Stimulated activated CD4-positive, alpha-beta T cell treated with anti-CD3 and anti-CD28 coated beads, TNF-alpha, amount 100 ng/mL, for 1 hour (primary cell): ENCODE measurements around the gene WFDC12.
A peak's percentile ranks its signal among the peaks of the same experiment; 100 is the strongest.
"Not testable (repeated sequence)": the region's sequence is repeated elsewhere in the genome, so short reads cannot be mapped to it uniquely, and the experiment has no call there.

ENCODE experiments used
- DNase-seq, 3 donors: peaks; one replicate each; pipeline ENCODE4 v3.0.0-alpha.2; 2020; ENCODE audit warnings: low read depth in 3 of 3, low spot score in 1 of 3

WFDC12 gene

DNA sequence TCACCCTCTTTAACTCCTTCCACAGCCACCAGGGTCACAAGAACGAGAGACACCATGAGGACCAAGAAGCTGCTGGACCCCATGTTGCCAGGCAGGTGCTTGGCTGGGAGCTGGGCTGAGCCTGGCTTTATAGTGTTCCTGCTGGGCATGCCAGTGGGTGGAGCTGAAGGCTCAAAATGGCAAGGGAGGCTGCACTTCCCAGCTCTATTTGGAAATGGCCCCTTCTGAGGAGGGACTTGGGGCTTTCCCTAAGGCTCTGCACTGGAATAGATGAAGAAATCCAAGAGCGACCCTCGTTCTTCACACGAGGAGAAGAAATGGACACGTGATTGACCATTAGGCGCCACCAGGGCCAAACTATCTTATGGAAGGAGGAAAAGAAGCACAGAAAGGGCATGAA lies at the start of gene WFDC12:
TSS of gene WFDC12 (minus strand) at position 101 of the 400 bp plus-strand sequence. CDS start at position 83, 18 bp downstream.
- DNase-seq: no peak

DNA sequence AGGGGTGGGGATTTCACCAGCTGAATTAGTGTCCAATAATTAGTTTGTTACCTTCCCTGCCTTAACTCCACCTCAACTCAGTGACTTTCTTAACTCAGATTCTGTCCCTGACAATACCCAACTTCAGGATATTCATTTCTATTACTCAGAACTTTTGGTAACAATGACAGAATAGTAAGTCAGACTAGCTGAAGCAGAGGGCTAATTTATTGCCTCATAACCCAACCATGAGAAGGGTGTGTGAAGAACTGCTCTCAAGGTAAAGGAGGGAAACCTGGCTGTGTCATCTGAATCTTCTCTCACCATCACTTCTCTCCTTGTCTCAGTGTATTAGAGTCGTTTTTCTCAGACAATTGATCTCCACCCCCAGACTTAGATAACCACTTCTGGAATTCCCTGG lies 49.3 kb upstream of the WFDC12 start:
- no peak for DNase-seq

- no peak for DNase-seq
Observed at GRCh38 chr20:45164906-45165305, 40.6 kb upstream of the WFDC12 start.

- DNase-seq: no peak
Observed at GRCh38 chr20:45163083-45163803, 39.0 kb upstream of the WFDC12 start.

- no peak for DNase-seq
Observed at GRCh38 chr20:45157962-45158361, 33.7 kb upstream of the WFDC12 start.

GRCh38 chr20:45156713-45157112 lies 32.4 kb upstream of the WFDC12 start:
- no peak for DNase-seq

GRCh38 chr20:45154794-45155193 lies 30.5 kb upstream of the WFDC12 start:
- DNase-seq: not testable (repeated sequence)

DNA sequence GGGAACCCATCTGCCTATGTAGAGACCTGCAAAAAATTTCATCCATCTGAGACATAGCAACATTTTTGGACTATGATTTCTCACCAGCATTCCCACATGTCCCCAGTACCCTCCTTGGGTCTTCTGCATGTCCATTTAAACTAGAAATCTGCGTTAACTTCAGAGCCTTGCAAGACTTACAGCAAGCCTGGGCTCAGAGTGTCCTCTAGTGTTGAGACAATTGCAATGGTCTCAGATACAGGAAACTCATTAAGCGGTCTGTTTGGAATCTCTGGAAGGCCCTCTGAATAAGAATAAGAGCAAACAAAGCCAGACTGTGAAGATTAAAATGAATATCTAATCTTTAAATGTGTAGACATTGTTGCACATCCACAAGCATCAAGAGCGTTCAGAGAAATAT lies 29.9 kb upstream of the WFDC12 start:
- DNase-seq: no peak

DNA sequence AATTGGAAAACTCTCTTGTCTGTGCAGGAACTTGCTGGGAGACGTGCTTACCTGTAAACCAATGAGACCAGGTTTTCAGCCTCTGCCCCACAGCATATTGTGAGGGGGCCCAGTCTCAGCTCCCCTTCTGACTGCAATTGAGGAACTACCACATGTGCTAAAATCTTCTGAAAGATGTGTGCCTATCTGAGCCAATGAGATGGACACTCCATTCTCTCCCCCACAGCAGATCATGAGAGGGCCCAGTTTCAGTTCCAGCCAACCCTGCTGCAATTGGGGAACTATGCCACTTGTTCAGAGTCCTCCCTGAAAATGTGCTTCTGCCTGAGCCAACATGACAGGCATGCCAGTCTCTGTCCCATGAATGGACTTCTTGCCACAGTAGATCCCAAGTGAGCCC lies 29.5 kb upstream of the WFDC12 start:
- no peak for DNase-seq

GRCh38 chr20:45153147-45153546 lies 28.9 kb upstream of the WFDC12 start:
- DNase-seq: no peak

GRCh38 chr20:45152405-45152804 lies 28.1 kb upstream of the WFDC12 start:
- DNase-seq: no peak

GRCh38 chr20:45149062-45149461 lies 24.8 kb upstream of the WFDC12 start:
- DNase-seq: no peak

- DNase-seq: no peak
Observed at GRCh38 chr20:45140836-45141235, 16.6 kb upstream of the WFDC12 start.

GRCh38 chr20:45139733-45140375 lies 15.6 kb upstream of the WFDC12 start:
- DNase-seq: not testable (repeated sequence)

- DNase-seq: peak in 1 of 3 donors; percentile 31
Observed at GRCh38 chr20:45138561-45139300, 14.5 kb upstream of the WFDC12 start.

- no peak for DNase-seq
Observed at GRCh38 chr20:45136911-45137310, 12.6 kb upstream of the WFDC12 start.

DNA sequence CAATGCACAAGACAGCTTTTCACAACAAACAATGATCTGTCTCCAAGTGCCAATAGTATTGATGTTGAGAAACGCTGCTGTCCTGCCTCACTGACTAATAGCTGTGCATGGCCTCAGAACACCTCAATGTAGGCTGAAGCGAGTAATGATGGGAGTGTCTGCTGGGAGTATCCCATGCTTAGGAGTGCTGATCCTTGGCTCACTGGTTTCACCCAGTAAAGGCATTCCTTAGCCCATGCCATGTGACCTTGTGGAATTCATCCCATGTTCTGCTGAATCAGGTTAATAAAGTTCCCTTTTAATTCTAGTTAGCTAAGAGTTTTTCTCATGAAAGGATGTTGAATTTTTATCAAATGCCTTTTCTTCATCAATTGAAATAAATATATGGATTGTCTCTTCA lies 3.8 kb upstream of the WFDC12 start:
- DNase-seq: no peak

GRCh38 chr20:45121388-45121787 lies 2.9 kb downstream of the WFDC12 start:
- DNase-seq: no peak

DNA sequence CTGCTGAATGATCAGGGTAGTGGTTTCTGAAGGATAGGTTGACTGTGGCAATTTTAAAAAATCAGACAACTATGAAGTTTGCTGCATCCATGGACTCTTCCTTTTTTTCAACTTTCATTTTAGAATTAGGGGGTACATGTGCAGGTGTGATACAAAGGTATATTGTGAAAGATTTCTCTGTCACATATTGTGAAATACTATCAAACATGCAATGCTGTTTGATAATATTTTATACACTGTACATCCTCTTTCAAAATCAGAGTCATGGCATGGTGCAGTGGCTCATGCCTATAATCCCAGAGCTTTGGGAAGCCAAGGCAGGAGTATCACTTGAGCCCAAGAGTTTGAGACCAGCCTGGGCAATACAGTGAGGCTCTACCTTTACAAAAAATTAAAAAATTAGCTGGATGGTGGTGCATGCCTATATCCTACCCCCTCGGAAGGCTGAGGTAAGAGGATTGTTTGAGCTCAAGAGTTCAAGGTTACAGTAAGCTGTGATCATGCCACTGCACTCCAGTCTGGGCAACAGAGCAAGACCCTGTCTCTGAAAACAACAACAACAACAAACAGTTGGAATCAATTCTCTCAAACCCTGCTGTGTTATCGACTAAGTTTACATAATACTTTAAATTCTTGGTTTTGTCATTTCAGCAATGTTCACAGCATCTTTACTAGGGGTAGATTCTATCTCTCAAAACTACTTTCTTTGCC lies 4.6 kb downstream of the WFDC12 start:
- DNase-seq: no peak

- DNase-seq: no peak
Observed at GRCh38 chr20:45118028-45118427, 6.2 kb downstream of the WFDC12 start.

DNA sequence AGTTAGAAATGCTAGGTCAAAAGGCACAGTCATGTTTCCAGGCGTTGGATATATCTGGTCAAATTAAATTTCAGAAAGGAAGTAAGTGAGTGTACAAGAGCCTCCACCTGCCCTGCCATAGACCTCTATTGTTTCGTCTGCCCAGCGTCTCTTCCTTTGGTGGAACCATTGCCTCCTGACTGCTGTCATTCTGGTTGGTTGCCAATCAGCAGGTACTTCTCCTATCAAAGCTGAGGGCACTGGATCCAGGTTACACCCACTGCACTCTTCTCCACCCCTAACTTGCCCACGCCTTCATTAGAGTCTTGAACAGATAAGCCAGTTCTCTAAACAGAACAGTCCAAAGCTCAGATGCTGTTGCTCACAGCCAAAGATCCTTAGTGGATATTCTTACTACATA lies 6.7 kb downstream of the WFDC12 start:
- no peak for DNase-seq

GRCh38 chr20:45115829-45116228 lies 8.4 kb downstream of the WFDC12 start:
- no peak for DNase-seq
